ENCODE results near the gene SLC6A8. TPM values are rescaled to one million over a fixed set of nuclear protein-coding genes. Genes with fewer than 3 reads are reported as not detected.
"Not testable (repeated sequence)": the region's sequence is repeated elsewhere in the genome, so short reads cannot be mapped to it uniquely, and the experiment has no call there.

SLC6A8 gene
- total RNA-seq, 1 donor from 2014 or later, result 125 TPM

- Mint-ChIP-seq H3K27me3 (ENCODE audit: low read depth) (peaks cover 11% of the 10 kb centered on the region), H3K27ac (ENCODE audit: unreplicated experiment) (no peak overlapping the region), H3K4me3 (no peak overlapping the region), H3K9me3 (no peaks in the 10 kb centered on the region), H3K36me3 (ENCODE audit: low read depth) (peaks cover 5% of the 10 kb centered on the region), H3K4me1 (peaks cover 6% of the 10 kb centered on the region)
- no peak for TF ChIP-seq CTCF (conservative IDR thresholded peaks at IDR 0.05)
- no peak for DNase-seq (ENCODE audit: low read depth, low spot score)
These were observed 13.2 kb downstream of the SLC6A8 start for GRCh38 chrX:153700967-153701366.

GRCh38 chrX:153701706-153702105 lies 14.0 kb downstream of the SLC6A8 start:
- peaks cover 8% of the 10 kb centered on the region for H3K36me3 Mint-ChIP-seq (ENCODE audit: low read depth)
- DNase-seq (ENCODE audit: low read depth, low spot score), result no peak
- H3K4me3 Mint-ChIP-seq, result no peak overlapping the region
- peaks cover 11% of the 10 kb centered on the region for H3K27me3 Mint-ChIP-seq (ENCODE audit: low read depth)
- no peaks in the 10 kb centered on the region for H3K9me3 Mint-ChIP-seq
- no peak overlapping the region for H3K27ac Mint-ChIP-seq (ENCODE audit: unreplicated experiment)
- no peak for TF ChIP-seq CTCF (conservative IDR thresholded peaks at IDR 0.05)
- peaks cover 6% of the 10 kb centered on the region for H3K4me1 Mint-ChIP-seq

- Mint-ChIP-seq H3K4me3 (no peak overlapping the region), H3K27me3 (ENCODE audit: low read depth) (peaks cover 10% of the 10 kb centered on the region), H3K4me1 (peaks cover under 1% of the 10 kb centered on the region), H3K36me3 (ENCODE audit: low read depth) (peaks cover 8% of the 10 kb centered on the region), H3K9me3 (no peaks in the 10 kb centered on the region), H3K27ac (ENCODE audit: unreplicated experiment) (no peak overlapping the region)
- no peak for DNase-seq (ENCODE audit: low read depth, low spot score)
- no peak for TF ChIP-seq CTCF (conservative IDR thresholded peaks at IDR 0.05)
These were observed 14.8 kb downstream of the SLC6A8 start for GRCh38 chrX:153702336-153703035.

- Mint-ChIP-seq H3K27me3 (ENCODE audit: low read depth) (peaks cover 5% of the 10 kb centered on the region), H3K4me1 (peaks cover under 1% of the 10 kb centered on the region), H3K4me3 (no peak overlapping the region), H3K27ac (ENCODE audit: unreplicated experiment) (no peak overlapping the region), H3K36me3 (ENCODE audit: low read depth) (peaks cover 3% of the 10 kb centered on the region), H3K9me3 (no peaks in the 10 kb centered on the region)
- DNase-seq (ENCODE audit: low read depth, low spot score), result no peak
- no peak for TF ChIP-seq CTCF (conservative IDR thresholded peaks at IDR 0.05)
These were observed 15.3 kb downstream of the SLC6A8 start for GRCh38 chrX:153703036-153703370.

- peaks cover 6% of the 10 kb centered on the region for H3K4me1 Mint-ChIP-seq
- H3K9me3 Mint-ChIP-seq, result no peaks in the 10 kb centered on the region
- H3K36me3 Mint-ChIP-seq (ENCODE audit: low read depth), result peaks cover 3% of the 10 kb centered on the region
- no peak for DNase-seq (ENCODE audit: low read depth, low spot score)
- H3K27me3 Mint-ChIP-seq (ENCODE audit: low read depth), result no peaks in the 10 kb centered on the region
- no peak overlapping the region for H3K27ac Mint-ChIP-seq (ENCODE audit: unreplicated experiment)
- H3K4me3 Mint-ChIP-seq, result peak overlapping the region; percentile 31
- TF ChIP-seq CTCF (conservative IDR thresholded peaks at IDR 0.05), result no peak
These were observed 16.3 kb downstream of the SLC6A8 start for GRCh38 chrX:153704021-153704526.

- not testable (repeated sequence) for DNase-seq (ENCODE audit: low read depth, low spot score); H3K27me3 Mint-ChIP-seq (ENCODE audit: low read depth); H3K4me1 Mint-ChIP-seq; H3K4me3 Mint-ChIP-seq; H3K36me3 Mint-ChIP-seq (ENCODE audit: low read depth); H3K9me3 Mint-ChIP-seq; H3K27ac Mint-ChIP-seq (ENCODE audit: unreplicated experiment)
These were observed 17.1 kb downstream of the SLC6A8 start for GRCh38 chrX:153704631-153705402.

- not testable (repeated sequence) for H3K4me3 Mint-ChIP-seq; H3K36me3 Mint-ChIP-seq (ENCODE audit: low read depth); H3K27ac Mint-ChIP-seq (ENCODE audit: unreplicated experiment); H3K27me3 Mint-ChIP-seq (ENCODE audit: low read depth); DNase-seq (ENCODE audit: low read depth, low spot score); H3K9me3 Mint-ChIP-seq; H3K4me1 Mint-ChIP-seq
These were observed 17.8 kb downstream of the SLC6A8 start for GRCh38 chrX:153705403-153706060.

Data from neural crest cell (in vitro differentiated cells).